SW480 (cell line): Measurements from ENCODE around the gene HDHD5.

ENCODE experiments used
- DNase-seq: peaks from one replicate; pipeline ENCODE4 v3.0.0-alpha.2; 2016; ENCODE audit warnings: low spot score

Gene HDHD5

DNA sequence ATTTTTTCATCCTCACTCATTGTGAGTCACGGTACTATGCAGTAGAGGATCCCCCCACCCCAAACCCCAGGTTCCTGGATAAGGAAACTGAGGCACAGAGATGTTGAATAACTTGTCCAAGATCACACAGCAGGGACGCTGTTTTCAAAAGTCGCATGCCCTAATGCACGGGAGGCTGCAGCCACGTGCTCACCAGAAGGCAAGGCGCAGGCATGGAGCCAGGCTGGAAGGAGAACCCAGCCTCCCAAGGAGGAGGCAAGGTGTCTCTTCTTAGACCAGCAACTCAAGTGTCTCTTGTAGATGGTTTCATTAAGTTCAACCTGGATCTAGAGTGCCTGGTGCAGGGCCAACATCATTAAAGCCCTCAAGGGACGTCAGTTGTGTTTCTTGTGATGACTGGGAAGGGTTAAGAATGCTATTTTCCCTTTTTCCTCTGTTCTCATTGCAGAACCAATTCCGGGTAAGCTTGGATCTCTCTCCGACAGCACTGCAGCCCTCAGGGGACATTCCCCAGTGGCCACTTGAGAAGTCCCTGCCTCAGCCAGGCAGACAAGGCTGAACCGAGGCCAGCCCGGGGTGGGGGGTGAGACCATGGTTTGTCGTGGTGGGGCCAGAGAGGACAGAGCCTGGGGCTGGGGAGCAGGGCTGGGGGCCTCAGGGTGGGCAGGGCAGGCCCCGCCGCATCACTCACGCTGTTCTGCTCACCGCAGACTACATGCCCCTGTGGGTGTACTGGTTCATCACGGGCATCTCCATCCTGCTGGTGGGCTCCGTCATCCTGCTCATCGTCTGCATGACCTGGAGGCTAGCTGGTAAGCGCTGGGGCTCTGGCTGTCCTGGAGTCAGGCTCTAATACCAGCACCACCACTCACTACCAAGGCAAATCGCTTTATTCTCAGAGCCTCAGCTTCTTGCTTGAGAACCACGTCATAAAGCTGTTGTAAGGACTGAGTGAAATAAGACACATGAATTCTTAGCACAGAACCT is 53.6 kb downstream of the HDHD5 start:
- DNase-seq, result no peak

DNA sequence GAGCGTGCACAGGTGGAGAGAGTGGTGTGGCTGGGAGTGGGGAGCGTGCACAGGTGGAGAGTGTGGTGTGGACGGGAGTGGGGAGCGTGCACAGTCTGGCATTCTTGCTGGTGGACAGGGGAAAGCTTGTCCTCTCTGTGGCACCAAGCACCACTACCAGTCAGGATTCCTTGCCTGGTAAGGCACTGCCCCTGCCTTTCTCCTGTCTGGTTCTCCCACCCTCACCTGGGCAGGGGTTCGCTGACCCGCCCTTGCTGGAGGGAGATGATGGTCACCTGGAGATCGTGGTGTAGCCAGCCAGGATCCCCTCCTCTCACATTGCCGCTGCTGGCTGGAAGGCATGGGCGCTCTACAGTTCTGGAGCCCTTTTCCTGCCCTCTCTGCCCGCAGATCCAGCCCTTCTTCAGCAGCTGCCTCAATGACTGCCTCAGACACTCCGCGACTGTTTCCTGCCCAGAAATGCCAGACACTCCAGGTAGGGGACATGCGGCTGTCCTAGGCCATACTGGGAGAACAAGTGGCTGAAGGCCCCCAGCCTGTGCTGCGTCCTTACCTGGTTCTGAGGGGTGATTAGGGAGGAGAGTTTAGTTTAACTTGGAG is 54.6 kb downstream of the HDHD5 start:
- no peak for DNase-seq

DNA sequence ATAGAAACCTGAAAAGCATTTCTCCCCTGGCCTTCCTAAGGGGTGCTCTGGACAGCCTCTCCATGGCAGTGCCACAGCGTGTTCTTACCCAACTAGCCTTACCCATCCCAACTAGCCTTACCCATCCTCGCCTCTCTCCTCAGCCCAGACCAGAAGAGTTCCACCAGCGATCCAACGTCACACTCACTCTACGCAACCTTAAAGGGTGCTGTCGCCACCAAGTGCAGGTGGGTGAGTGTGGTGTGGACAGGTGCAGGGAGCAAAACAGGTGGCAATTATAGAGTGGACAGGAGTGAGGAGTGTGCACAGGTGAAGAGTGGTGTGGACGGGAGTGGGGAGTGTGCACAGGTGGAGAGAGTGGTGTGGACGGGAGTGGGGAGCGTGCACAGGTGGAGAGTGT is 55.7 kb downstream of the HDHD5 start:
- DNase-seq, result no peak

GRCh38 chr22:17102297-17102667 is 56.8 kb downstream of the HDHD5 start:
- DNase-seq, result no peak

DNA sequence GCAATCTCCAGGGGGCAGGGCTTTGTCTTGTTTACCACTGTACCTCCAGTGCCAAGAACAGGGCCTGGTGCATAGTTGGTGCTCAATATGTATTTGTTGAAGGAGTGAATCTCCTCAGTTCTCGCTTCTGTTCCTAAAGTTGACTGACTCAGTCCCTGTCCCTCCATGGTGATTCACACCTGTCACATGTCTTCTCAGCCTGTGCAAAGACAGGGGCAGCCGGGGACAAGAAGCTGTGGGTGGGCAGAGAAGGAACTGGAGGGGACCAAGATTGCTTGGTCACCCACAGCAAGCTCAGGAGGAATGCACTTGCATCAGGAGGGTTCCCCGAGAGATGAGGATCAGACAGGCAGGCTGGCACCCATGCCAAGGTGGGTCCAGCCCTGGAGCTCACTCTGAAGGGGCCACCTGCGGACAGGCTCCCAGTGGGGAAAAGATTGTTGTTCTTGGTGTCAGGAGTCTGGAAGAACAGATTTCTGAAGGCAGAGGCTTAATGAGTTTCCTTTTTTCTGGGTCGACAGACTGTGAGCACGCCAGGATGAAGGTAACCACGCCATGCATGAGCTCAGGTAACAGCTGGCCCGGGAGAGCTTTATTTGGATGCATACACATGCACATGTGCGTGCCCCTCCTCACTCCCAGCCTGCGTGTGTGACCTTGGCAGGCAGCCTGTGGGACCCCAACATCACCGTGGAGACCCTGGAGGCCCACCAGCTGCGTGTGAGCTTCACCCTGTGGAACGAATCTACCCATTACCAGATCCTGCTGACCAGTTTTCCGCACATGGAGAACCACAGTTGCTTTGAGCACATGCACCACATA is 57.4 kb downstream of the HDHD5 start:
- DNase-seq, result no peak

DNA sequence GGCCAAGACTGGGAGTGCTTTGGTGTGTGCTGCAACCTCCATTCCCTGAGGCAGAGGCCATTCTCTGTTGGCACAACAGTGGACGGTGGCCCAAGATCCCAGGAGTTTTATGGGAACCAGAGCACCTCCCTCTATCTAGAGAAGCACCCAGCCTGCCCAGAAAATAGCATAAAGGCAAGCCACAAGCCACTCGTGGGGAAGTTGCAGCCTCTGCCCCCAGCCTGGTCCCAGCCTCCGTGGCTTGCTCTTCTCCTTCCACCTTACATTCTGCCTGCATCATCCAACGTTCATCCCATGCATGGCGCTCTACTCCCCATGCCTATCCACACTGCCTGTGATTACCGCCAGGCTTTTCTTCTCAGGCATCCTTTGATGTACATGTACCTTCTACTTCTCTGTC is 58.5 kb downstream of the HDHD5 start:
- DNase-seq, result no peak

GRCh38 chr22:17098379-17098819 is 60.7 kb downstream of the HDHD5 start:
- no peak for DNase-seq

GRCh38 chr22:17097701-17098100 is 61.4 kb downstream of the HDHD5 start:
- no peak for DNase-seq

DNA sequence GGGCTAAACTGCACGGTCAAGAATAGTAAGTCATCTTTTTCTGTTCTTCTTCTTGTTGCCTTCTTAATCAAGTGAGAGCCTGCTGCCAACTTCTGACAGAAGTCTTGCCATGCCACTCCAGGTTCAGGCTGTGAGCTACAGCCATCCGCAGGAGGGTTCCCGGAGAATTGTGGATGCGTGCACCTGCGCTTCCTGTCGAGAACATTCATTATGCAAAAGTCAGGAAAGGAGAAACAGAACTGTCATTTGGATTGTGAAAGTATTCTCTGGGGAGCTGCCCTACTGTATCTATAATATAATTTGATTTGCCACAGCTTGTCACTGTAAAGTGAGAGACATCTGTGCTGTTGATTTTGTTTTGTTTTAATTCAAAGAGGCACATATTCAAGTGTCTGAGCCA is 62.0 kb downstream of the HDHD5 start:
- no peak for DNase-seq

DNA sequence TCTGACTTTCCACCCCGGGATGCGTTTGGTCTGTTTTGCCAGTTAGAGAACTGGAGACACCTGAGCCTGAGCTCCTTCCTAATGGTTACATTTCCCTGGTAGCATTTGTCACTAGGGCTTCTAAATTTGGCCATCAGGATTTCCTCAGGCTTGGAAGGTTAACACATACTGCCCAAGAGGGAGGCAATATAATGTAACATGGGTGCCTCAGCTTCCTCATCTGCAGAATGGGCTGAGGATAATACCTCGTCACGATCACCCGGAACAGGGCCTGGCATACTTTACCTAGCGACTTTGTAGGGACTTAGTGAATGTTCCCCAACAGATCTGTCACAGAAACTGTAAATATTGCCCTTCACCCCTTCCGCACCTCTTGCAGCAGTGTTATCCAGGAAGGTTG is 63.0 kb downstream of the HDHD5 start:
- DNase-seq, result no peak

- DNase-seq, result no peak
Measured at GRCh38 chr22:17095538-17095937, 63.5 kb downstream of the HDHD5 start.

- DNase-seq, result no peak
Measured at GRCh38 chr22:17093081-17093480, 66.0 kb downstream of the HDHD5 start.

- DNase-seq, result no peak
Measured at GRCh38 chr22:17091851-17092250, 67.2 kb downstream of the HDHD5 start.

DNA sequence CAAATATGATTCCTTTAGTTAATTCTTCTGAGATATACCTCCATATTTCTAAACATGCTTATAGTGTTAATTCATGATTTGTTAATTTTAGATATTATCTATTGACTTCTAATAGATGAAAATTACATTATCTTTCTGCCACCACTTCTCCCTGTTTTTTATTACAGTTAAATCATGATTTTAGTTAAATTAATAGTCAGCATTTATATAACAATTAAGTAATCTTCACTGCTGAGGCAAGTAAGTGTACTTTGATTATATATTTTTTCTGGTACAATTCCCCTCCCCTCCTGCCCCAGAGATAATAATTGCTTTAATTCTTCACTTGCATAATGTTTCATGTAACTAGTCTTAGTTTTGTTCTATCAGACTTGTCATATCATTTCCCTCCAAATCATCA is 68.5 kb downstream of the HDHD5 start:
- no peak for DNase-seq
